ENCODE measurements around the gene ITIH5. TPM values are rescaled to one million over a fixed set of nuclear protein-coding genes. Genes with fewer than 3 reads are reported as not detected.

ITIH5 gene
- total RNA-seq, 3 donors from 2014 or later (not counting 1 experiment from before 2014, with no cell fraction given), result not detected

DNA sequence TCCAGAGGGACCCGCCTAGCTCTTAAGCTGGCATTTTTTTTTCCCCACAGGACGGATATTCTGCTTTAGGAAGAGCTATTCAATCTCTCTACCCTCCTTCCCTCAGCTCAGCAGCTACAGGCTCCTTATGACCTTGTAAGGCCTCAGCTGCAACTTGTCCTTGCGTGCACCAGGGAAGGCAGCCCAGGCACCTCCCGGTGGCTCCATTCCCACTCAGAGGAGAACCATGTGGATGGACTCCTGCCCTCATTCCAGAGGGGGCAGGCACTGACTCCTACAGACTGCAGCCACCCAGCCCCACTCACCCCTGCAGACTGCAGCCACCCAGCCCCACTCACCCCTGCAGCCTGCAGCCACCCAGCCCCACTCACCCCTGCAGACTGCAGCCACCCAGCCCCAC is 73.7 kb downstream of the ITIH5 start:
- intact Hi-C loops (cut with micrococcal nuclease), result no loop called here

DNA sequence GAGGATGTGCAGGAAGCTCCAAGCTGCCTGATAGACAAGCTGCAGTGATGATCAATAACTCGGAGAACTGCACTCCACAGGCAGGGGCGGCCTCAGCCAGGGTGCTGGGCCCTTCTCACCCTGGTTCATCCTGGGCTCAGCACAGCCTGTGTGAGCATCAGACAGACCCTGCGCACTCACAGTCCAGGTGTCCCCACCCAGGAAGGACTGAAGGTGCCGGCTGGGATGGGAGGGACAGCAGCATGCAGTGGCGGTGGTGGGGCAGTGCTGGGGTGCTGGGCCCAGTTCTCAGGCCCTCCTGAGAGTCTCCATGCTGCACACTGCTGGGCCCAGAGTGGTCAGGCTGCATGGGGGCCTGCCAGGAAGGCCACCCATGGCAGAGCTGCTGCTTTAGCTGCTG is 74.1 kb downstream of the ITIH5 start:
- H3K27me3 ChIP-seq (ENCODE audit: control insufficient read depth, insufficient read depth, low read length), result no peaks in the 10 kb centered on the region
- Mint-ChIP-seq H3K27ac (no peak overlapping the region), H3K27me3 (ENCODE audit: low read depth in 2 of 2) (peaks cover 0 to 4% of the 10 kb centered on the region in 2 donors), H3K4me1 (peaks cover 0 to 8% of the 10 kb centered on the region in 2 donors), H3K4me3 (no peak overlapping the region), H3K9me3 (no peaks in the 10 kb centered on the region), H3K36me3 (no peaks in the 10 kb centered on the region)
- no peak for TF ChIP-seq CTCF (IDR thresholded peaks at IDR 0.05)
- no peak overlapping the region for H3K27ac ChIP-seq (ENCODE audit: low read length)
- no peaks in the 10 kb centered on the region for H3K9me3 ChIP-seq (ENCODE audit: control insufficient read depth, insufficient read depth, low read length)
- no peaks in the 10 kb centered on the region for H3K36me3 ChIP-seq (ENCODE audit: control insufficient read depth, insufficient read depth, low read length)
- no peak for ATAC-seq
- DNase-seq, result no peak
- no peak overlapping the region for H3K4me3 ChIP-seq (ENCODE audit: low read length)
- WGBS (ENCODE audit: insufficient coverage), result 89% methylated on average over 5 of the region's 5 CpGs
- intact Hi-C loops (cut with micrococcal nuclease), result no loop called here
- H3K4me1 ChIP-seq (ENCODE audit: control insufficient read depth, insufficient read depth, low read length), result no peaks in the 10 kb centered on the region

More for the DNA sequence above, 73.7 kb downstream of the ITIH5 start:
- H3K4me1 Mint-ChIP-seq, result peaks cover 0 to 8% of the 10 kb centered on the region in 2 donors
- no peaks in the 10 kb centered on the region for H3K9me3 Mint-ChIP-seq
- Histone ChIP-seq H3K4me1 (ENCODE audit: control insufficient read depth, insufficient read depth, low read length) (no peaks in the 10 kb centered on the region), H3K27me3 (ENCODE audit: control insufficient read depth, insufficient read depth, low read length) (no peaks in the 10 kb centered on the region), H3K36me3 (ENCODE audit: control insufficient read depth, insufficient read depth, low read length) (no peaks in the 10 kb centered on the region), H3K4me3 (ENCODE audit: low read length) (no peak overlapping the region), H3K9me3 (ENCODE audit: control insufficient read depth, insufficient read depth, low read length) (no peaks in the 10 kb centered on the region), H3K27ac (ENCODE audit: low read length) (no peak overlapping the region)
- DNase-seq (no peak), ATAC-seq (no peak)
- peaks cover 0 to 4% of the 10 kb centered on the region in 2 donors for H3K27me3 Mint-ChIP-seq (ENCODE audit: low read depth in 2 of 2)
- no peak overlapping the region for H3K27ac Mint-ChIP-seq
- no peak for TF ChIP-seq CTCF (IDR thresholded peaks at IDR 0.05)
- no peaks in the 10 kb centered on the region for H3K36me3 Mint-ChIP-seq
- 89% methylated on average over 4 of the region's 4 CpGs for WGBS (ENCODE audit: insufficient coverage)
- H3K4me3 Mint-ChIP-seq, result no peak overlapping the region

GRCh38 chr10:7590271-7590670 is 76.5 kb downstream of the ITIH5 start:
- ATAC-seq (no peak), DNase-seq (no peak)
- no peaks in the 10 kb centered on the region for H3K36me3 Mint-ChIP-seq
- H3K27ac Mint-ChIP-seq, result no peak overlapping the region
- H3K27me3 Mint-ChIP-seq (ENCODE audit: low read depth in 2 of 2), result peaks cover 0 to 4% of the 10 kb centered on the region in 2 donors
- no peak for TF ChIP-seq CTCF (IDR thresholded peaks at IDR 0.05)
- H3K4me3 Mint-ChIP-seq, result no peak overlapping the region
- H3K4me3 ChIP-seq (ENCODE audit: low read length), result no peak overlapping the region
- intact Hi-C loops (cut with micrococcal nuclease), result no loop called here
- peaks cover 0 to 8% of the 10 kb centered on the region in 2 donors for H3K4me1 Mint-ChIP-seq
- H3K27ac ChIP-seq (ENCODE audit: low read length), result no peak overlapping the region
- WGBS (ENCODE audit: insufficient coverage), result 79% methylated on average over 9 of the region's 9 CpGs
- H3K4me1 ChIP-seq (ENCODE audit: control insufficient read depth, insufficient read depth, low read length), result no peaks in the 10 kb centered on the region
- H3K36me3 ChIP-seq (ENCODE audit: control insufficient read depth, insufficient read depth, low read length), result no peaks in the 10 kb centered on the region
- H3K9me3 ChIP-seq (ENCODE audit: control insufficient read depth, insufficient read depth, low read length), result no peaks in the 10 kb centered on the region
- H3K27me3 ChIP-seq (ENCODE audit: control insufficient read depth, insufficient read depth, low read length), result no peaks in the 10 kb centered on the region
- H3K9me3 Mint-ChIP-seq, result no peaks in the 10 kb centered on the region

DNA sequence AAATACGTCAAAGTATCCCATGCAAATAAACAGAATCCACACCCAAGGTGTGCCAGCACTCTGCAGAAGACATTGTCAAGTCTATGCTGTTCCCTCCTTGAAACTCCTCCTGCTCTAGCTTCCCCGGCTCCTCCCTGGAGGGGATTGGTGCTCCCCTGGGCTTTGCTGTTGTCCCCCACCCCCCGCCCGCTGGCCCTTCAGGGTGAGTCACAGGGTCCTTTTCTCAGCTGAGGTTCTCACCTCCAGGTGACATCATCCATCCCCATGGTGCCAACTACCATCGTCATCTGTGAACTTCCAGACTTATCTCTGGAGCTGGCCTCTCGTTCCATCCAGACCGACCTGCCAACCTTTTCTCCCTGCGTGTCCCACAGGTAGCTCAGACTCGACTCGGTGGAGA is 77.0 kb downstream of the ITIH5 start:
- ATAC-seq, result no peak
- no peaks in the 10 kb centered on the region for H3K9me3 Mint-ChIP-seq
- no peak overlapping the region for H3K4me3 Mint-ChIP-seq
- Histone ChIP-seq H3K9me3 (ENCODE audit: control insufficient read depth, insufficient read depth, low read length) (no peaks in the 10 kb centered on the region), H3K36me3 (ENCODE audit: control insufficient read depth, insufficient read depth, low read length) (no peaks in the 10 kb centered on the region), H3K27ac (ENCODE audit: low read length) (no peak overlapping the region), H3K4me1 (ENCODE audit: control insufficient read depth, insufficient read depth, low read length) (no peaks in the 10 kb centered on the region), H3K4me3 (ENCODE audit: low read length) (no peak overlapping the region), H3K27me3 (ENCODE audit: control insufficient read depth, insufficient read depth, low read length) (no peaks in the 10 kb centered on the region)
- intact Hi-C loops (cut with micrococcal nuclease), result no loop called here
- H3K27me3 Mint-ChIP-seq (ENCODE audit: low read depth in 2 of 2), result peaks cover 0 to 4% of the 10 kb centered on the region in 2 donors
- no peaks in the 10 kb centered on the region for H3K36me3 Mint-ChIP-seq
- 92% methylated on average over 10 of the region's 10 CpGs for WGBS (ENCODE audit: insufficient coverage)
- DNase-seq, result no peak
- peaks cover 0 to 8% of the 10 kb centered on the region in 2 donors for H3K4me1 Mint-ChIP-seq
- H3K27ac Mint-ChIP-seq, result no peak overlapping the region
- no peak for TF ChIP-seq CTCF (IDR thresholded peaks at IDR 0.05)
